Measurements from ENCODE around the gene MAP4K1. TPM values are rescaled to one million over a fixed set of nuclear protein-coding genes. Genes with fewer than 3 reads are reported as not detected.
A peak's percentile ranks its signal among the peaks of the same experiment; 100 is the strongest.

The MAP4K1 gene
- polyA plus RNA-seq, 3 donors, result 19.8 to 41.3 (median 22.4) TPM

DNA sequence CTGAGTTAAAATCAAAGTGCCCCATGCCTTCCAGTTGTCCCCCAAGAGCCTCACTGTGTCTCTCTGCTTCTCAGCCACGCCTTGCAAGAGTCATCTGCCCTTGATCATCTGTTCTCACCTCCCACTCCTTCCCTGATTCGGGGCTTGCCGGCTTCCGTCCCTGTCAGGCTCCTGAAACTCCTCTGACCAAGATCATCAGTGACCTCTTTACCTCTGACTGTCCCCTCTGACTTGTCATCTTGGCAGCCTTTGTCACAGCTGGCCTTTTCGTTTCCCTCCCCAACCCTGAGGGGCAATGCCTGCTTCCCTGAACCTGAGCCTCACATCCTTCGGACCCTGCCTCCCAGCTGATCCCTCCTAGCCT, 66.3 kb downstream of the MAP4K1 start:
- no peak overlapping the region for H3K27ac ChIP-seq (ENCODE audit: low read depth in 1 of 2, low read length in 2 of 2)
- H4K20me1 ChIP-seq (ENCODE audit: insufficient read depth, low read length), result no peaks in the 10 kb centered on the region
- intact Hi-C loops (cut with micrococcal nuclease), result no loop called here
- H3K4me2 ChIP-seq (replicated peaks; ENCODE audit: extremely low read depth, low read length, poor library complexity, severe bottlenecking), result no peak overlapping the region
- H3K36me3 ChIP-seq (replicated peaks in 1 of 2; ENCODE audit: control insufficient read depth in 1 of 2, insufficient read depth in 2 of 2, low read length in 2 of 2), result no peaks in the 10 kb centered on the region
- peaks cover 12 to 15% (median 12%) of the 10 kb centered on the region in 3 donors for H3K27me3 Mint-ChIP-seq (ENCODE audit: low read depth in 3 of 3)
- peak overlapping the region in 3 of 7 donors; percentile 14 to 30 (median 16) for H3K27ac Mint-ChIP-seq
- TF ChIP-seq, protein P1, sequence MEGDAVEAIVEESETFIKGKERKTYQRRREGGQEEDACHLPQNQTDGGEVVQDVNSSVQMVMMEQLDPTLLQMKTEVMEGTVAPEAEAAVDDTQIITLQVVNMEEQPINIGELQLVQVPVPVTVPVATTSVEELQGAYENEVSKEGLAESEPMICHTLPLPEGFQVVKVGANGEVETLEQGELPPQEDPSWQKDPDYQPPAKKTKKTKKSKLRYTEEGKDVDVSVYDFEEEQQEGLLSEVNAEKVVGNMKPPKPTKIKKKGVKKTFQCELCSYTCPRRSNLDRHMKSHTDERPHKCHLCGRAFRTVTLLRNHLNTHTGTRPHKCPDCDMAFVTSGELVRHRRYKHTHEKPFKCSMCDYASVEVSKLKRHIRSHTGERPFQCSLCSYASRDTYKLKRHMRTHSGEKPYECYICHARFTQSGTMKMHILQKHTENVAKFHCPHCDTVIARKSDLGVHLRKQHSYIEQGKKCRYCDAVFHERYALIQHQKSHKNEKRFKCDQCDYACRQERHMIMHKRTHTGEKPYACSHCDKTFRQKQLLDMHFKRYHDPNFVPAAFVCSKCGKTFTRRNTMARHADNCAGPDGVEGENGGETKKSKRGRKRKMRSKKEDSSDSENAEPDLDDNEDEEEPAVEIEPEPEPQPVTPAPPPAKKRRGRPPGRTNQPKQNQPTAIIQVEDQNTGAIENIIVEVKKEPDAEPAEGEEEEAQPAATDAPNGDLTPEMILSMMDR (IDR thresholded peaks at IDR 0.05), result no peak
- H3K4me3 ChIP-seq (replicated peaks in 1 of 3; ENCODE audit: low read depth in 2 of 3, low read length in 3 of 3), result no peak overlapping the region
- H3K79me2 ChIP-seq (ENCODE audit: insufficient read depth, low read length), result no peaks in the 10 kb centered on the region
- H3K4me3 Mint-ChIP-seq, result no peak overlapping the region
- peaks cover 10% of the 10 kb centered on the region for H3K4me1 Mint-ChIP-seq
- H3K9ac ChIP-seq (ENCODE audit: insufficient read depth, low read length, poor library complexity, severe bottlenecking), result no peak overlapping the region
- H3K4me1 ChIP-seq (ENCODE audit: control insufficient read depth in 1 of 2, insufficient read depth in 2 of 2, low read length in 2 of 2), result peaks cover 10 to 14% of the 10 kb centered on the region in 2 donors
- no peak overlapping the region for H2AFZ ChIP-seq (ENCODE audit: insufficient read depth, low read depth, low read length, poor library complexity, severe bottlenecking)
- 91% methylated on average over 6 of the region's 6 CpGs for WGBS (ENCODE audit: insufficient coverage)
- H3K36me3 Mint-ChIP-seq, result no peaks in the 10 kb centered on the region
- no peak for DNase-seq
- H3K9me3 ChIP-seq (replicated peaks in 1 of 2; ENCODE audit: control insufficient read depth in 1 of 2, insufficient read depth in 1 of 2, low read length in 2 of 2), result no peaks in the 10 kb centered on the region
- no peaks in the 10 kb centered on the region for H3K9me3 Mint-ChIP-seq
- no peaks in the 10 kb centered on the region for H3K27me3 ChIP-seq (ENCODE audit: control insufficient read depth in 2 of 2, insufficient read depth in 2 of 2, low read length in 2 of 2)

DNA sequence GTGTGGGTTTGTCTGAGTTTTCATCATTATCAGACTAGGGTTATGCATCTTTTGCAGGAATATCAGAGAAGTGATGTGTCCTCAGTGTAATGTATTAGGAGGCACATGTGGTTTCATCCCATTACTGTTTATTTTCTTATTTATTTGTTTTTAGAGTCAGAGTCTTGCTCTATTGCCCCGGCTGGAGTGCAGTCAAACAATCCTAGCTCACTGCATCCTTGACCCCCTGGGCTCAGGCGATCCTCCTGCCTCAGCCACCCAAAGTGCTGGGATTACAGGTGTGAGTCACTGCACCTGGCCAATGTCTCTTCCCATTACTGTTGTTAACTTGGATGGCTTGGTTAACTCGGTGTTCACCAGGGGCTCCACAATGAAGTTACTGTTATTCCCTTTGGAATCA, 67.4 kb downstream of the MAP4K1 start:
- peaks cover 17 to 19% of the 10 kb centered on the region in 2 donors for H3K4me1 ChIP-seq (ENCODE audit: control insufficient read depth in 1 of 2, insufficient read depth in 2 of 2, low read length in 2 of 2)
- Mint-ChIP-seq H3K4me3 (no peak overlapping the region), H3K27me3 (ENCODE audit: low read depth in 3 of 3) (peaks cover 12 to 15% (median 14%) of the 10 kb centered on the region in 3 donors), H3K9me3 (no peaks in the 10 kb centered on the region), H3K27ac (no peak overlapping the region), H3K4me1 (peaks cover 15% of the 10 kb centered on the region), H3K36me3 (no peaks in the 10 kb centered on the region)
- no peaks in the 10 kb centered on the region for H4K20me1 ChIP-seq (ENCODE audit: insufficient read depth, low read length)
- TF ChIP-seq, protein P1 (IDR thresholded peaks at IDR 0.05), result no peak
- H3K9me3 ChIP-seq (replicated peaks in 1 of 2; ENCODE audit: control insufficient read depth in 1 of 2, insufficient read depth in 1 of 2, low read length in 2 of 2), result no peaks in the 10 kb centered on the region
- no peak overlapping the region for H3K4me2 ChIP-seq (replicated peaks; ENCODE audit: extremely low read depth, low read length, poor library complexity, severe bottlenecking)
- H3K36me3 ChIP-seq (replicated peaks in 1 of 2; ENCODE audit: control insufficient read depth in 1 of 2, insufficient read depth in 2 of 2, low read length in 2 of 2), result no peaks in the 10 kb centered on the region
- H3K27me3 ChIP-seq (ENCODE audit: control insufficient read depth in 2 of 2, insufficient read depth in 2 of 2, low read length in 2 of 2), result no peaks in the 10 kb centered on the region
- no peak overlapping the region for H3K27ac ChIP-seq (ENCODE audit: low read depth in 1 of 2, low read length in 2 of 2)
- intact Hi-C loops (cut with micrococcal nuclease), result no loop called here
- H3K79me2 ChIP-seq (ENCODE audit: insufficient read depth, low read length), result no peaks in the 10 kb centered on the region
- no peak overlapping the region for H3K4me3 ChIP-seq (replicated peaks in 1 of 3; ENCODE audit: low read depth in 2 of 3, low read length in 3 of 3)
- H2AFZ ChIP-seq (ENCODE audit: insufficient read depth, low read depth, low read length, poor library complexity, severe bottlenecking), result no peak overlapping the region
- no CpG with 5 or more reads among the region's 3 CpGs for WGBS (ENCODE audit: insufficient coverage)
- no peak overlapping the region for H3K9ac ChIP-seq (ENCODE audit: insufficient read depth, low read length, poor library complexity, severe bottlenecking)
- no peak for DNase-seq

Measured in CD14-positive monocyte (primary cell).